ENCODE results near the gene VIM.

DNA sequence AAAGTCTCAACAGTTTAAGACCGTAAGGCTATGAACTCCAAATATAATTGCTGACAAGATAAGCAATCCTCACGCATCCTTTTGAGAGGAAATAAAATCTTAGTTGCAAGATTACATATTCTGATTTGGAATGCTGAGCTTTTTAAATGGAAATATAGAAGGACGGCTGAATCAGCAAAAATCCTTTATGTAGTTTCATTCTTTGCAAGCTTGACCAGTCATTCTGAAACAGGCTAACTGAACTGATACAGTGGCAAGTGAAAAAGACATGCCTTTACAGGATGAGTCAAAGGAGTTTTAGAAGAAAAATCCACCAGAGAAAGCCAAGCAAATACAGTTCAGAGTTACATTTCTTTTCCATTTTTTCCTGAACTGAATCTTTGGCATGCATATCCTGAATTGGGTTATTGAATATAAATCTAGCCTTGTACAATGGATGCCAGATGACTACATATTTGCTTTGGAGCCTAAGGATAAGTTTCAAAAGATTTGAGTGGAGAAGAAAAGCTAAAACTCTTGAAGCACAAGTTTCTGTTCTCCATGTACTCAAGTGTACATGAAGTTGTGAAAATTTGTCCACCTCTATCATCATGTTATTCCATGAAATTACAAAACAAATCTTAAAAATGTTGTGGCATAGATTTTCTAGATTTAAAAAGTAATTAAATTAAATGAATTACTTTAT, 4.4 kb downstream of the VIM start:
- TF ChIP-seq EZH2 (IDR thresholded peaks at IDR 0.05; ENCODE audit: low read length): no peak
- TF ChIP-seq, protein P1, sequence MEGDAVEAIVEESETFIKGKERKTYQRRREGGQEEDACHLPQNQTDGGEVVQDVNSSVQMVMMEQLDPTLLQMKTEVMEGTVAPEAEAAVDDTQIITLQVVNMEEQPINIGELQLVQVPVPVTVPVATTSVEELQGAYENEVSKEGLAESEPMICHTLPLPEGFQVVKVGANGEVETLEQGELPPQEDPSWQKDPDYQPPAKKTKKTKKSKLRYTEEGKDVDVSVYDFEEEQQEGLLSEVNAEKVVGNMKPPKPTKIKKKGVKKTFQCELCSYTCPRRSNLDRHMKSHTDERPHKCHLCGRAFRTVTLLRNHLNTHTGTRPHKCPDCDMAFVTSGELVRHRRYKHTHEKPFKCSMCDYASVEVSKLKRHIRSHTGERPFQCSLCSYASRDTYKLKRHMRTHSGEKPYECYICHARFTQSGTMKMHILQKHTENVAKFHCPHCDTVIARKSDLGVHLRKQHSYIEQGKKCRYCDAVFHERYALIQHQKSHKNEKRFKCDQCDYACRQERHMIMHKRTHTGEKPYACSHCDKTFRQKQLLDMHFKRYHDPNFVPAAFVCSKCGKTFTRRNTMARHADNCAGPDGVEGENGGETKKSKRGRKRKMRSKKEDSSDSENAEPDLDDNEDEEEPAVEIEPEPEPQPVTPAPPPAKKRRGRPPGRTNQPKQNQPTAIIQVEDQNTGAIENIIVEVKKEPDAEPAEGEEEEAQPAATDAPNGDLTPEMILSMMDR (optimal IDR thresholded peaks at IDR 0.05 in 1 of 3, IDR thresholded peaks at IDR 0.05 in 1 of 3, conservative IDR thresholded peaks at IDR 0.05 in 1 of 3; ENCODE audit: extremely low read depth in 1 of 3, insufficient read depth in 2 of 3, low read length in 3 of 3): no peak

All from keratinocyte (primary cell).